HepG2 (cell line): ENCODE measurements around the gene PTPRCAP. TPM values are rescaled to one million over a fixed set of nuclear protein-coding genes. Genes with fewer than 3 reads are reported as not detected.
A peak's percentile ranks its signal among the peaks of the same experiment; 100 is the strongest.

Experiments
- DMTF1 ChIP-seq: sonication (generic); formaldehyde crosslinking; IDR thresholded peaks from 2 replicates; pipeline ENCODE4 v1.4.0; 2020; ENCODE audit warnings: mild to moderate bottlenecking, missing genetic modification reagents
- HOMEZ ChIP-seq: IDR thresholded peaks from 2 replicates; pipeline ENCODE4 v1.6.1; 2016; ENCODE audit warnings: low read depth
- KLF6 ChIP-seq: IDR thresholded peaks from 2 replicates; pipeline ENCODE4 v1.8.0; 2016; ENCODE audit warnings: missing biosample characterization, missing genetic modification reagents
- MIER3 ChIP-seq: IDR thresholded peaks from 2 replicates; pipeline ENCODE4 v1.6.1; 2016; ENCODE audit warnings: missing compliant biosample characterization, borderline replicate concordance
- MLLT10 ChIP-seq: sonication (generic); formaldehyde crosslinking; IDR thresholded peaks from 2 replicates; pipeline ENCODE4 v1.4.0; 2020; ENCODE audit warnings: missing genetic modification reagents
- MXD3 ChIP-seq: IDR thresholded peaks from 2 replicates; pipeline ENCODE4 v1.6.1; 2016; ENCODE audit warnings: mild to moderate bottlenecking, missing biosample characterization, missing genetic modification reagents
- MXD4 ChIP-seq: IDR thresholded peaks from 2 replicates; pipeline ENCODE4 v1.6.1; 2016; ENCODE audit warnings: mild to moderate bottlenecking, missing biosample characterization, missing genetic modification reagents
- NCOR1 ChIP-seq: fragments of 200-600 bp; sonication (generic); IDR thresholded peaks from 2 replicates; pipeline ENCODE4 v1.7.0; 2017; ENCODE audit warnings: antibody characterized with exemption, low read length, borderline replicate concordance
- NONO ChIP-seq, 2 experiments: fragments of 450-650 bp in 1 of 2; sonication (generic) in 1 of 2; formaldehyde crosslinking in 1 of 2; IDR thresholded peaks in 1 of 2; conservative IDR thresholded peaks in 1 of 2; 2 replicates each; pipeline versions ENCODE4 v1.6.1 to v1.8.0; 2017 to 2022; ENCODE audit warnings: mild to moderate bottlenecking in 1 of 2, missing genetic modification reagents in 1 of 2, moderate library complexity in 1 of 2
- PRDM15 ChIP-seq: sonication (generic); formaldehyde crosslinking; IDR thresholded peaks from 2 replicates; pipeline ENCODE4 v1.4.0; 2020; ENCODE audit warnings: missing genetic modification reagents
- REPIN1 ChIP-seq: sonication (generic); formaldehyde crosslinking; IDR thresholded peaks from 2 replicates; pipeline ENCODE4 v1.8.0; 2022; ENCODE audit warnings: missing genetic modification reagents, low read depth, mild to moderate bottlenecking, borderline replicate concordance
- ZBTB49 ChIP-seq: sonication (generic); formaldehyde crosslinking; IDR thresholded peaks from 2 replicates; pipeline ENCODE4 v1.4.0; 2020; ENCODE audit warnings: missing genetic modification reagents, borderline replicate concordance
- ZFP1 ChIP-seq: IDR thresholded peaks from 2 replicates; pipeline ENCODE4 v1.6.1; 2016
- ZNF230 ChIP-seq: sonication (generic); formaldehyde crosslinking; IDR thresholded peaks from 2 replicates; pipeline ENCODE4 v1.4.0; 2020; ENCODE audit warnings: mild to moderate bottlenecking, missing genetic modification reagents
- ZNF253 ChIP-seq: sonication (generic); formaldehyde crosslinking; IDR thresholded peaks from 2 replicates; pipeline ENCODE4 v1.8.0; 2022; ENCODE audit warnings: mild to moderate bottlenecking, missing genetic modification reagents, borderline replicate concordance
- ZNF549 ChIP-seq: sonication (generic); formaldehyde crosslinking; IDR thresholded peaks from 2 replicates; pipeline ENCODE4 v1.5.0; 2020; ENCODE audit warnings: missing genetic modification reagents
- ZNF580 ChIP-seq: IDR thresholded peaks from 2 replicates; pipeline ENCODE4 v1.6.1; 2016; ENCODE audit warnings: low read depth, borderline replicate concordance
- ZNF598 ChIP-seq: sonication (generic); formaldehyde crosslinking; IDR thresholded peaks from 2 replicates; pipeline ENCODE4 v1.5.1; 2020; ENCODE audit warnings: mild to moderate bottlenecking, missing genetic modification reagents, borderline replicate concordance
- ZNF619 ChIP-seq: sonication (generic); formaldehyde crosslinking; IDR thresholded peaks from 2 replicates; pipeline ENCODE4 v1.4.0; 2020; ENCODE audit warnings: mild to moderate bottlenecking, missing genetic modification reagents
- polyA plus RNA-seq, 8 experiments: library from polyadenylated mRNA; depleted of rRNA in 3 of 8; stranded (reverse) in 7 of 8; unstranded in 1 of 8; fragments of >200 nt; fragmentation: Illumina TruSeq in 4 of 8; extraction: Trizol in 4 of 8; gene quantifications; 2 replicates each; pipeline versions ENCODE4 v1.2.1 to v1.2.3, GENCODE V29; 2011 to 2016; ENCODE audit warnings: low read depth in 4 of 8, missing spikeins in 1 of 8, mixed read lengths in 1 of 8; ENCODE audit not compliant: insufficient read depth in 1 of 8
- total RNA-seq, 5 experiments: library from RNA; depleted of rRNA; stranded (reverse); fragments of >200 nt; fragmentation: Illumina TruSeq; extraction: Trizol; gene quantifications; 2 replicates each; pipeline ENCODE4 v1.2.3, GENCODE V29; 2016; ENCODE audit warnings: low read depth in 1 of 5

The PTPRCAP gene
- total and polyA plus RNA-seq, 2 of the 13 experiments (the other 11 are each of a cell fraction or from before 2014, with no cell fraction given) = 0.60 to 0.70 TPM

GRCh38 chr11:67400942-67401494 lies 36.5 kb downstream of the PTPRCAP start (continued):
- TF ChIP-seq NONO (IDR thresholded peaks at IDR 0.05) (no peak), NONO (CRISPR knock-in tag; conservative IDR thresholded peaks at IDR 0.05) (no peak), MIER3 (CRISPR knock-in tag) (no peak), ZNF253 (CRISPR knock-in tag) (no peak), MXD3 (CRISPR knock-in tag) (peak; percentile 44; the same call in 1 of the 2 replicates), PRDM15 (CRISPR knock-in tag) (peak; percentile 75; the same call in 1 of the 2 replicates), ZFP1 (no peak), ZNF549 (CRISPR knock-in tag) (no peak), KLF6 (CRISPR knock-in tag) (no peak), ZNF230 (CRISPR knock-in tag) (no peak), MLLT10 (CRISPR knock-in tag) (no peak), MXD4 (CRISPR knock-in tag) (no peak), ZNF598 (no peak), REPIN1 (CRISPR knock-in tag) (0 out of 2 replicates have a peak, but pooled peaks have one; percentile 17), ZNF580 (CRISPR knock-in tag) (0 out of 2 replicates have a peak, but pooled peaks have one; percentile 54), ZNF619 (CRISPR knock-in tag) (0 out of 2 replicates have a peak, but pooled peaks have one; percentile 40), NCOR1 (no peak), ZBTB49 (no peak), HOMEZ (no peak), DMTF1 (no peak)
